Measurements from ENCODE around the gene COPS7A.
"Not testable (repeated sequence)": the region's sequence is repeated elsewhere in the genome, so short reads cannot be mapped to it uniquely, and the experiment has no call there.

GRCh38 chr12:6742080-6742479 lies 18.2 kb downstream of the COPS7A start:
- not testable (repeated sequence) for TF ChIP-seq CTCF, ZNF580, ZNF280C, KLF1, ZNF629 (tag by site-specific recombination; IDR thresholded peaks at IDR 0.05)
